PC-9 (cell line): ENCODE data around the gene GPC2. TPM values are rescaled to one million over a fixed set of nuclear protein-coding genes. Genes with fewer than 3 reads are reported as not detected.

Experiments used
- BruUV-seq: library from RNA; stranded (reverse); fragments of 400-500 nt; replicated peaks from 2 replicates; lab custom pipeline; 2021; lab: Mats Ljungman, UMichigan
- CTCF ChIA-PET: fragments of 300-600 bp; sonication (Branson Sonifier 250); formaldehyde crosslinking; loops from one replicate; lab custom pipeline; 2022; ENCODE audit warnings: antibody characterized with exemption; lab: Charles Lee
- POLR2A ChIA-PET: fragments of 300-600 bp; sonication (Branson Sonifier 250); formaldehyde crosslinking; loops from one replicate; lab custom pipeline; 2022; ENCODE audit warnings: antibody characterized with exemption; ENCODE audit not compliant: unreplicated experiment; lab: Charles Lee
- DNase-seq, 2 experiments: peaks; one replicate each; pipeline versions ENCODE4 v3.0.0 to v3.0.0-alpha.2; 2015 to 2022; ENCODE audit warnings: mixed read lengths in 1 of 2
- H2AFZ ChIP-seq: fragments of 200-600 bp; sonication (generic); 2 replicates; pipeline ENCODE4 v1.8.1; 2017; ENCODE audit warnings: antibody characterized with exemption
- H3F3A ChIP-seq: fragments of 200-600 bp; sonication (generic); 2 replicates; pipeline ENCODE4 v1.8.1; 2017; ENCODE audit warnings: antibody characterized with exemption, mild to moderate bottlenecking, low read depth; ENCODE audit not compliant: insufficient read depth
- H3K27ac ChIP-seq: fragments of 200-600 bp; sonication (generic); 2 replicates; pipeline ENCODE4 v1.6.1; 2016; ENCODE audit warnings: mixed run types
- H3K27me3 ChIP-seq: fragments of 200-600 bp; sonication (generic); 2 replicates; pipeline ENCODE4 v1.6.1; 2016; ENCODE audit warnings: low read depth, mixed run types; ENCODE audit not compliant: insufficient read depth
- H3K36me3 ChIP-seq: fragments of 200-600 bp; sonication (generic); 2 replicates; pipeline ENCODE4 v1.6.1; 2016; ENCODE audit warnings: low read depth, mixed run types
- H3K4me1 ChIP-seq: fragments of 200-600 bp; sonication (generic); replicated peaks from 2 replicates; pipeline ENCODE4 v1.6.1; 2016; ENCODE audit warnings: mixed run types; ENCODE audit not compliant: insufficient read depth
- H3K4me2 ChIP-seq: fragments of 200-600 bp; sonication (generic); 2 replicates; pipeline ENCODE4 v1.6.1; 2017; ENCODE audit warnings: mixed run types
- H3K4me3 ChIP-seq: fragments of 200-600 bp; sonication (generic); 2 replicates; pipeline ENCODE4 v1.6.1; 2016; ENCODE audit warnings: mixed run types
- H3K79me2 ChIP-seq: fragments of 200-600 bp; sonication (generic); 2 replicates; pipeline ENCODE4 v1.6.1; 2017; ENCODE audit warnings: low read depth, mixed run types
- H3K9me2 ChIP-seq: fragments of 200-600 bp; sonication (generic); 2 replicates; pipeline ENCODE4 v1.8.1; 2017; ENCODE audit warnings: mild to moderate bottlenecking; ENCODE audit not compliant: insufficient read depth
- H3K9me3 ChIP-seq: fragments of 200-600 bp; sonication (generic); 2 replicates; pipeline ENCODE4 v1.8.1; 2016; ENCODE audit warnings: low read depth; ENCODE audit not compliant: insufficient read depth
- H4K20me1 ChIP-seq: fragments of 200-600 bp; sonication (generic); 2 replicates; pipeline ENCODE4 v1.8.1; 2017; ENCODE audit not compliant: insufficient read depth
- EZH2 ChIP-seq: fragments of 200-600 bp; sonication (generic); IDR thresholded peaks from 2 replicates; pipeline ENCODE4 v1.8.0; 2017; ENCODE audit warnings: antibody characterized with exemption, low read depth
- intact Hi-C: fragments of 100-400 bp; cut with micrococcal nuclease; formaldehyde crosslinking; loops from one replicate; pipeline ENCODE4 v1.10.0; 2022; ENCODE audit not compliant: unreplicated experiment
- total RNA-seq: library from RNA; stranded (reverse); gene quantifications from 2 replicates; pipeline ENCODE4 v1.2.3, GENCODE V29; 2021
- TF ChIP-seq, protein P1 (sequence below): fragments of 200-600 bp; sonication (generic); conservative IDR thresholded peaks from 2 replicates; pipeline ENCODE4 v1.6.1; 2017; ENCODE audit warnings: mixed run types, antibody characterized with exemption, mild to moderate bottlenecking, moderate library complexity

The GPC2 gene
- total RNA-seq, 1 experiment from 2014 or later = 4.5 TPM

DNA sequence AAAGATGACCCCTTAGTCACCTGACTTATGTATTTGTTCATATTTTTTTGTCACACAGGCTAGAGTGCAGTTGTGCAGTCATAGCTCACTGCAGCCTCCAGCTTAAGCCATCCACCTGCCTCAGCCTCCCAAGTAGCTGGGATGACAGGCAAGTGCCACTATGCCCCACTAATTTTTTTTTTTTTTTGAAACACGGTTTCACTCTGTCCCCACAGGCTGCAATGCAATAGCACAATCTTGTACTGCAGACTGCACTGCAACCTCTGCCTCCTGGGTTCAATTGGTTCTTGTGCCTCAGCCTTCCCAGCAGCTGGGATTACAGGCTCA lies 48.6 kb downstream of the GPC2 start:
- no peaks in the 10 kb centered on the region for H3K9me3 ChIP-seq
- H3K9me2 ChIP-seq = no peaks in the 10 kb centered on the region
- H3K4me2 ChIP-seq = no peak overlapping the region
- no peaks in the 10 kb centered on the region for H4K20me1 ChIP-seq
- peaks cover 8% of the 10 kb centered on the region; the same call in 1 of the 2 replicates for H3K79me2 ChIP-seq
- BruUV-seq = no TSS peak
- TF ChIP-seq EZH2 = no peak
- TF ChIP-seq, protein P1, sequence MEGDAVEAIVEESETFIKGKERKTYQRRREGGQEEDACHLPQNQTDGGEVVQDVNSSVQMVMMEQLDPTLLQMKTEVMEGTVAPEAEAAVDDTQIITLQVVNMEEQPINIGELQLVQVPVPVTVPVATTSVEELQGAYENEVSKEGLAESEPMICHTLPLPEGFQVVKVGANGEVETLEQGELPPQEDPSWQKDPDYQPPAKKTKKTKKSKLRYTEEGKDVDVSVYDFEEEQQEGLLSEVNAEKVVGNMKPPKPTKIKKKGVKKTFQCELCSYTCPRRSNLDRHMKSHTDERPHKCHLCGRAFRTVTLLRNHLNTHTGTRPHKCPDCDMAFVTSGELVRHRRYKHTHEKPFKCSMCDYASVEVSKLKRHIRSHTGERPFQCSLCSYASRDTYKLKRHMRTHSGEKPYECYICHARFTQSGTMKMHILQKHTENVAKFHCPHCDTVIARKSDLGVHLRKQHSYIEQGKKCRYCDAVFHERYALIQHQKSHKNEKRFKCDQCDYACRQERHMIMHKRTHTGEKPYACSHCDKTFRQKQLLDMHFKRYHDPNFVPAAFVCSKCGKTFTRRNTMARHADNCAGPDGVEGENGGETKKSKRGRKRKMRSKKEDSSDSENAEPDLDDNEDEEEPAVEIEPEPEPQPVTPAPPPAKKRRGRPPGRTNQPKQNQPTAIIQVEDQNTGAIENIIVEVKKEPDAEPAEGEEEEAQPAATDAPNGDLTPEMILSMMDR = no peak
- no peak overlapping the region for H3K4me3 ChIP-seq
- peaks cover 42% of the 10 kb centered on the region for H3F3A ChIP-seq
- no peaks in the 10 kb centered on the region for H3K27me3 ChIP-seq
- no peak overlapping the region for H3K27ac ChIP-seq
- H2AFZ ChIP-seq = no peak overlapping the region
- intact Hi-C loops = no loop called here
- no peaks in the 10 kb centered on the region for H3K36me3 ChIP-seq
- ChIA-PET CTCF (interaction anchor here (0.5 to 0.6 kb wide), 2 partner anchors 45 to 1027 kb away, joined by 4 to 10 read pairs; no protein-coding TSS in a partner anchor), POLR2A (no interaction called here)
- no peak for DNase-seq
- peaks cover 19% of the 10 kb centered on the region; the same call in 1 of the 2 replicates for H3K4me1 ChIP-seq

DNA sequence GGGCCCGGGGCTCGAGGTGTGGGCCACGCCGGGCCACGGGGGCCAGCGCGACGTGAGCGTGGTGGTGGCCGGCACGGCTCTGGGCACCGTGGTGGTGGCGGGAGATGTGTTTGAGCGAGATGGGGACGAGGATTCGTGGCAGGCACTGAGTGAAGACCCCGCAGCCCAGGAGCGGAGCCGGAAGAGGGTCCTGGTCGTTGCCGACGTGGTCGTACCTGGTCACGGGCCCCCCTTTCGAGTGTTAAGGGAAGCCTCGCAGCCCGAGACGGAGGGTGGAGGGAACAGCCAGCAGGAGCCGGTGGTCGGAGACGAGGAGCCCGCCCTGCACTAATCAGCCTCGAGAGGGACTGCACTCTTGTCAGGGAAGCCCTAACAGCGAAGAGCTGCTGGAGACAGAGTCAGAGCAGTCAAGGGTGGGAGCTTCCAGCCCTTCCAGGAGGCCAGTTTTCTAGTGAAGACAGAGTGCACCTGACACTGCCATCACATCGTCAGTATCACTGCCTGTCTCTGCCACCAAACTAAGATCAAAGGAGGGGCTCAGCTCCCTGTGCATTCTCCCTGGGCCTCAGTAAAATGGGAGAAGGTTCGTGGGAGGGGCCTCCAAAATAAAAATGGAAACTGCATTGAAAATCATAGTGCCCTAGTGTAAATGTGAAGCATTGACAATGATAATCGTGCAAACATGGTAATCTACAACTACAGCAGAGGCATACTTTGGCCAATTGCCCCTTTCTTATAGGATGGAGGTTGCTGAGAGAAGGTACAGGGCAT lies 49.1 kb downstream of the GPC2 start:
- H3K9me2 ChIP-seq = no peaks in the 10 kb centered on the region
- CTCF ChIA-PET = interaction anchor here (0.5 to 0.6 kb wide), 2 partner anchors 44 to 1027 kb away, joined by 4 to 10 read pairs; no protein-coding TSS in a partner anchor
- no TSS peak for BruUV-seq
- no peaks in the 10 kb centered on the region for H3K9me3 ChIP-seq
- no peaks in the 10 kb centered on the region for H4K20me1 ChIP-seq
- H2AFZ ChIP-seq = peak overlapping the region; percentile 92; the same call in 1 of the 2 replicates
- H3K79me2 ChIP-seq = peaks cover 8% of the 10 kb centered on the region; the same call in 1 of the 2 replicates
- H3K4me2 ChIP-seq = peak overlapping the region; percentile 80
- no peaks in the 10 kb centered on the region for H3K36me3 ChIP-seq
- H3F3A ChIP-seq = peaks cover 42% of the 10 kb centered on the region
- POLR2A ChIA-PET = no interaction called here
- H3K27ac ChIP-seq = no peak overlapping the region
- peaks cover 19% of the 10 kb centered on the region; the same call in 1 of the 2 replicates for H3K4me1 ChIP-seq
- intact Hi-C loops = loop anchor here (1.0 to 2.0 kb wide), 2 partner anchors 27 to 47 kb away; partner anchors contain the start of genes AP4M1, MCM7 and ZNF3
- no peaks in the 10 kb centered on the region for H3K27me3 ChIP-seq
- TF ChIP-seq, protein P1 = no peak
- TF ChIP-seq EZH2 = no peak
- DNase-seq = no peak
- H3K4me3 ChIP-seq = peak overlapping the region; percentile 75

DNA sequence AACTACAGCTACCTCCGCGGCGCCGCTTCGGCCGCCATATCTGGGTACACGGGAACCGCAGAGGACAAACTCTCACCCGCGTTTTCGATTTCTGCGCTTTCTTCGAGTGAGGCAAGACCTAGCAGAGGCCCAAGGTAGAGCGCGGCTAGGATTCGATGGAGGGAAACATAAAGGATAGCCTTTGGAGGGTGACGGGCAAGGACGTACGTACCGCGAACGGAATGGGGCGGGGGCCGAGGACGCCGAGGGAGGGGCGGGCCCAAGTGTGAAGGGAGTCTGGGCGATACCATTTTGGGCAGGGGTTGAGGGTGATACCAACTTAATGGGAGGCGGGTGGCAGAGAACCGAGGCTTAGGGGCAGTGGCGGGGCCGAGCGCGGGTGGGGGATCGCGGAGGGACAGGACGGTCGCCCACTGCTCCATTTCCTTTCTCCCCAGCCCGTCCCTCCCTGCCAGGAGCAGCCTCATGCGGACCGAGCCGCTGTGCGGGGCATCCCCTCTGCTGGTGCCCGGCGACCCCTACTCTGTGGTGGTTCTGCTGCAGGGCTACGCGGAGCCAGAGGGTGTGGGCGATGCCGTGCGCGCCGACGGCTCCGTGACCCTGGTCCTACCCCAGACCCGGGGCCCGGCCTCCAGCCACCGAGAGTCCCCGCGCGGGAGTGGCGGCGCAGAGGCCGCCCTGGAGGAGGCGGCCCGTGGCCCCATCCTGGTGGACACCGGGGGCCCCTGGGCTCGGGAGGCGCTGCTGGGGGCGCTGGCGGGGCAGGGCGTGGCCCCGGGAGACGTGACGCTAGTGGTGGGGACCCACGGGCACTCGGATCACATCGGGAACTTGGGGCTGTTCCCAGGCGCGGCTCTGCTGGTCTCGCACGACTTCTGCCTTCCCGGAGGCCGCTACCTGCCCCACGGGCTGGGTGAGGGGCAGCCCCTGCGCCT lies 50.0 kb downstream of the GPC2 start, which contains the start of gene MBLAC1:
Gene MBLAC1, plus strand, starts transcription at position 37 of the 935 bp plus-strand sequence. Its CDS starts 429 bp downstream, at position 466.
- Histone ChIP-seq H3K9me2 (no peaks in the 10 kb centered on the region), H4K20me1 (no peaks in the 10 kb centered on the region), H3K27ac (peak within 1 kb of the TSS; percentile 82), H3K9me3 (no peaks in the 10 kb centered on the region), H3F3A (peaks cover 42% of the 10 kb centered on the region), H2AFZ (peak within 1 kb of the TSS; percentile 92), H3K36me3 (no peaks in the 10 kb centered on the region), H3K4me3 (peak within 1 kb of the TSS; percentile 75), H3K4me2 (peak within 1 kb of the TSS; percentile 80), H3K27me3 (no peaks in the 10 kb centered on the region), H3K4me1 (peaks cover 19% of the 10 kb centered on the region; the same call in 1 of the 2 replicates), H3K79me2 (peaks cover 8% of the 10 kb centered on the region; the same call in 1 of the 2 replicates)
- no TSS peak for BruUV-seq
- ChIA-PET CTCF (interaction anchor here (0.7 kb wide), 2 partner anchors 578 to 675 kb away, joined by 5 to 13 read pairs; no protein-coding TSS in a partner anchor), POLR2A (interaction anchor here (0.9 kb wide), 1 partner anchor 30 kb away, joined by 3 read pairs; no protein-coding TSS in a partner anchor)
- TF ChIP-seq EZH2 = no peak
- TF ChIP-seq, protein P1 = no peak
- DNase-seq = peak; percentile 68 to 92
- intact Hi-C loops = loop anchor here (1.0 to 2.0 kb wide), 2 partner anchors 26 to 46 kb away; partner anchors contain the start of genes AP4M1, MCM7 and ZNF3
